Stimulated activated CD8-positive, alpha-beta memory T cell treated with anti-CD3 and anti-CD28 coated beads, Interleukin-2, amount 100 ng/mL, for 48 hours (primary cell): ENCODE measurements around the gene PRMT7.

Experiments used
- DNase-seq, 2 donors: peaks; one replicate each; pipeline ENCODE4 v3.0.0-alpha.2; 2020; ENCODE audit warnings: low read depth in 2 of 2

Gene PRMT7, protein sequence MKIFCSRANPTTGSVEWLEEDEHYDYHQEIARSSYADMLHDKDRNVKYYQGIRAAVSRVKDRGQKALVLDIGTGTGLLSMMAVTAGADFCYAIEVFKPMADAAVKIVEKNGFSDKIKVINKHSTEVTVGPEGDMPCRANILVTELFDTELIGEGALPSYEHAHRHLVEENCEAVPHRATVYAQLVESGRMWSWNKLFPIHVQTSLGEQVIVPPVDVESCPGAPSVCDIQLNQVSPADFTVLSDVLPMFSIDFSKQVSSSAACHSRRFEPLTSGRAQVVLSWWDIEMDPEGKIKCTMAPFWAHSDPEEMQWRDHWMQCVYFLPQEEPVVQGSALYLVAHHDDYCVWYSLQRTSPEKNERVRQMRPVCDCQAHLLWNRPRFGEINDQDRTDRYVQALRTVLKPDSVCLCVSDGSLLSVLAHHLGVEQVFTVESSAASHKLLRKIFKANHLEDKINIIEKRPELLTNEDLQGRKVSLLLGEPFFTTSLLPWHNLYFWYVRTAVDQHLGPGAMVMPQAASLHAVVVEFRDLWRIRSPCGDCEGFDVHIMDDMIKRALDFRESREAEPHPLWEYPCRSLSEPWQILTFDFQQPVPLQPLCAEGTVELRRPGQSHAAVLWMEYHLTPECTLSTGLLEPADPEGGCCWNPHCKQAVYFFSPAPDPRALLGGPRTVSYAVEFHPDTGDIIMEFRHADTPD

DNA sequence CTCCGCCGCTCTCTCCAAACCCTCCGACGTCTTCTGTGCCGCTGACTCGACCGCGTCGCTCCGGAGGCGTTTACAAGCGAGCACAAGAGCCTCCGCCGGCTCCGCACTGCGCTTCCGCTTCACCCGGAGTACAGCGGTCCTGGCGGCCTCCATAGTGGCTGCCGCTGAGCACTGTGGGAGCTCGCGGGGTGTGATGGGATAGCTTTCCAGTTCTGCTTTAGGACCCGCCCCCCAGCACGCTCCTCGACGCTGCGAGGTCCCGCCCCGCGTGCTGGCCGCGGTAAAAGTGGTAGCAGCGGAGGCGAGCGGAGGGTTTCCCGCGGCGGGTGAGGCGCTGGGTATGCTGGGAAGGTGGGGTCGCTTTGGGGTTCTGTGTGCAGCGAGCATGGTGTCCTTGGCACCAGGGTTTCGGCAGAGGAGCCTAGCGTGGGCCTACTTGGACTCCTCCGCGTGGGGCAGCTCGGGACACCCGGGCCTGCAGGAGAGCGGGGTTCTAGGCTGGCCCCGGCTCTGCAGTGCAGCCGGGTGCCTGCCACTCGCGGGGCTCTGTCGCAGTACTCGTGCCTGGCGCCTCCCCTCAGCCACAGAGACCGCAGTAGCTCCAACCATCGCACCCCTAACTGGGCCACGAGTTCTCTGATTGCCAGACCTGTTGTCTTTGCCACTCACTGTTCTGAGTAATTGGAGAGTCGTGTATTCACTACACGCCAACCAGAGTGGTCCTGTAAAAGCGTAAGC is at the start of gene PRMT7, which contains the start of gene SLC7A6OS:
TSS of gene PRMT7 (plus strand) at position 246 of the 738 bp plus-strand sequence. CDS start 4,961 bp downstream, outside the sequence.
TSS of gene SLC7A6OS (minus strand) at position 173 of the 738 bp plus-strand sequence. CDS start at position 153, 20 bp downstream.
- DNase-seq: peak; percentile 89 to 91

DNA sequence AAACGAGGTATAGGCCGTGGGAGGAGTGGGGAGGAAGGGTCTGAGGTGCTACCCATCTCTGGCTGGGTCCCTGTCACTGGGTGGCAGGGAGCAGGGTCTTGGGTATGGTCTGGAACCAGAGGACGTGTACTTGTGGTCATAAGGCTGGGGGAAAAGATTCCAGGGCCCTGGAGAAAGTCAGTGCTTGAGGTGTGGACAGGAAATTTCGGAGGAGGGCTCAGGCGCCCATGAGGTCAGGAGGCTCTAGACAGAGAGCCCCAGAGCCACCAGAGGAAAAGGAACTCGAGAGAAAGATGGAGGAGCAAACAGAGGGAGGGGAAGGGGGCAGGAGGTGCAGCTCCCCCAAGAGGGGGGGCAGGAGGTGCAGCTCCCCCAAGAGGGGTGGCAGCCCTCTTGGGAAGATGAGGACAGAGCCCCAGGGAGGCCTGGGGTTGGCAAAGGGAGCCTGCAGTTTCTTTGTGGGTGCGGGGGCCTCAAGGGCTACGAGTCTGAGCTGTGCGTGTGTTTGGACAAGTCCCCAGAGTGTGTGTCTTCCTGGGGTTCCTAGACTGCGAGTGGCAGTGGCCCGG is 47.2 kb upstream of the PRMT7 start:
- no peak for DNase-seq

GRCh38 chr16:68264128-68265077 is 46.4 kb upstream of the PRMT7 start, which contains the start of gene SLC7A6:
Gene SLC7A6, plus strand, starts transcription at chr16:68264526. Its CDS starts 10,201 bp downstream, at chr16:68274727.
- peak; percentile 82 to 83 for DNase-seq

DNA sequence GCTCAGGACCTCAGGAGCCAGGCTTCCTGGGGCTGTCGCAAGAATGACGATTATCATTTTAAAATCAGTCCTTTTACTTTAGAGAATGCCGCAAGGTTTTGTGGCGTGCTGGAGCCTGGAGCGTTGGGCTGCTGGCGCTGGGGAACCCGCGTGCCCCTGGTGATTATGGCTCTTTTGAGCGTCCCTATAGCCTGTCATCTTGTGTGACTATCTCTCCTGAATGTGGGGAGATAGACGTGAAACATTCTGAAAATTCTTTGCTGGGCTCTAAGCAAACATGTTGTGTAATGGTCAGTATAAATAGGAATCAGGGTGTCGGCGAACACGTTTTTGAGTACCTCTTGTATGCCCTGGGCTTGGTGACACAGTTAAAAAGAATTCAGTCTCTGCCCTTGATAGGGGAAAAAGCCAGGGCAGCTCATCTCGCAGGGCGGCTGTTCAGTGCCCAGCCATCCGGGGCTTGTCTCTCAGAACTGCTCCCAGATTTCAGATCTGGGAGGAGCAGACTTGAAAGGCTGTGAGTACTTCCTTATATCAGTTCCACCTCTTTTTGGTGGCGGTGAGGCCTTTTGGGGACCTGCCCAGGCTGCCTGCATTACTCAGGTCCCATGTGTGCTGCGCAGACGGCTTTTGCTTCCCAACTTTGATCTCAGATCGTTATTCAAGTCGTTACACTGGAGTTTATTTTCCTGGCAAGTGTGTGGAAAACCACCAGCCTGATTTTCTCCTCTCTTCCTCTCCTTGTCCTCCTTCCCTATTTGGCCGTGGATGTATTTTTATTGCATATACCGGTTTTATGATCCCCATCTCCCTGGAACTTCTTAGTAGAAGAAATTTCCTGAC is 45.5 kb upstream of the PRMT7 start:
- DNase-seq: no peak

- DNase-seq: no peak
These were observed 43.0 kb upstream of the PRMT7 start for GRCh38 chr16:68267612-68268405.

- DNase-seq: no peak
These were observed 41.0 kb upstream of the PRMT7 start for GRCh38 chr16:68269793-68270192.

DNA sequence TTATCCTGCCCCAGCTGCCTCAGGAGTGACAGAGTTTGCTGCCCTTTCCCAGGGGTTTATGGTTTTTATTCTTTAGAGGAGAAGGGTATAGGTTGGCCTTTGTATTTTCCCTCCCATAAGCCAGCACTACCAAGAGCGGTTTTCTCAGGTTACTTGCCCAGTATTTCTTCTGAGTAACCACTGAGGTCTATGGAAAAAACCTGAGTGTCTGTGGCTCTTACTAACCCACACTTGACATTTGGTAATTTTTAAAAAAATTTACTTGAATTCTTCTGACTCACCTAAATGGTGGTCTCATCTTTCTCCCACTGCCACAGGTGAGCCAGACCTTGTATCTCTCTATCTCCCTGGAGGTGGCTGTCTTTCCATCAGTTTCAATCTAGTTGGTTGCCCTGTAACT is 40.5 kb upstream of the PRMT7 start:
- DNase-seq: no peak

DNA sequence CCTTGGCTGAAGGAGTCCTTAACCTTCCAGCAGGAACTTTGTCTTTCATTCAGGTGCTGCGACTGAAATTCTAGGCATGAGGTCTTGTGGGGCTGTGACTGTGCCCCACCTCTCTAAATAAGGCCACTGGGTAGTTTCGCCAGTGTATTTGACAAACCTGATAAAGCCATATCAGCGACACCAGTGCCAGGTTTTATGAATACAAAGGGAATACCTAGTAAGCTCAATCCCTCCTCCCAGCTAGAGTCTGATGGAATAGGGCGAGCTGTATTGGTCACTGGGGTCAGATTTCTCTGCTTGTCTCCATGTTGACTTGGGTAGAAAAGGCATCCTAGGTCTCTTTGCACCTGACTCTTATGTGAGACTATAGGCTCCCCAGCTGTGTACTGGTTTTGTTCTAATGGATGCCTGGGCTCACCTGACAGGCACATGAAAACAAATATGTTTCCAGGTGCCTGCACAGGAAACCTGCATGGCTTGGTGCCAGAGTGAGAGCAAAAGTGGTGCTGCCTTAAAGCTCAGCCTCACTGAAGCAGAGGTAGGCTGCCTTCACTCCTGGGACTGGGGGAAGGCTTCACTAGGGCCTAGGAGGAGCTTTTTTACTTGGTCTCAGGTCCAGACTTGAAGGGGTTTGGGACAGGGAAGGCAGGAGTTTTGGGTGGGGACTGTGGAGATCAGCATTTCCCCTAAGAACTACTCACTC is 38.2 kb upstream of the PRMT7 start:
- DNase-seq: no peak

DNA sequence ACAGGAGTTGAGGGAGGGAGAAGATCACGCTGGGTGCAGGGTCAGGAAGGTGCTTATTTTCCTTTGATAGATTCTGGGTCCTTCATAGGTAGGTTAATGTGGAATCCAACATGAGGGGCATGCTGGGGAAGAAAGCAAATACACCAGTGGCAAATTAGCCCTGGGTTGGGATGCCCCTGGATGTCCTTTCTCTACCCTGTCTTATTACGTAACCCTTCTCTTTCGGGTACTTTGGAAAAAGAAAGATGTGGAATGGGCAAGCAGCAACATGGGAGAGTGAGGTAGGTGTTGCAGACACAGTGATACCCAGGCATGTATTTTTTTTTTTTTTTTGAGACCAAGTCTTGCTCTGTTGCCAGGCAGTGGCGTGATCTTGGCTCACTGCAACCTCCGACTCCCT is 37.4 kb upstream of the PRMT7 start:
- no peak for DNase-seq

GRCh38 chr16:68273896-68274295 is 36.9 kb upstream of the PRMT7 start:
- DNase-seq: no peak

DNA sequence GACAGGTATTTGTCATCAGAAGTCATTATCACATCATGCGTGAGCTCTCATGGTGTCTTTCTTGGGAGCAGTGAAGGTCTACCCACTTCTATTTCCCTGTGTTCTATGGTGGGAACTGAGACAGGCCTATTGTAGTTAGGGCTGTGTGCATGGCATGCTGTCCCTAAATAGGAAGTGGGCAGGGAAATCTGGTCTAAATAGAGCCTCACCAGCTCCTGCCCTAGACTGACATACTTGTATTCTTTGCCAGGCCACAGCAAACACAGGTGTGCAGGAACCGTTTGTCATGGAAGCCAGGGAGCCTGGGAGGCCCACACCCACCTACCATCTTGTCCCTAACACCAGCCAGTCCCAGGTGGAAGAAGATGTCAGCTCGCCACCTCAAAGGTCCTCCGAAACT is 36.4 kb upstream of the PRMT7 start:
- no peak for DNase-seq

GRCh38 chr16:68275611-68276191 is 35.1 kb upstream of the PRMT7 start:
- no peak for DNase-seq

GRCh38 chr16:68276223-68276622 is 34.6 kb upstream of the PRMT7 start:
- no peak for DNase-seq

GRCh38 chr16:68279726-68280558 is 30.9 kb upstream of the PRMT7 start:
- DNase-seq: no peak

- no peak for DNase-seq
These were observed 29.3 kb upstream of the PRMT7 start for GRCh38 chr16:68281368-68282063.

DNA sequence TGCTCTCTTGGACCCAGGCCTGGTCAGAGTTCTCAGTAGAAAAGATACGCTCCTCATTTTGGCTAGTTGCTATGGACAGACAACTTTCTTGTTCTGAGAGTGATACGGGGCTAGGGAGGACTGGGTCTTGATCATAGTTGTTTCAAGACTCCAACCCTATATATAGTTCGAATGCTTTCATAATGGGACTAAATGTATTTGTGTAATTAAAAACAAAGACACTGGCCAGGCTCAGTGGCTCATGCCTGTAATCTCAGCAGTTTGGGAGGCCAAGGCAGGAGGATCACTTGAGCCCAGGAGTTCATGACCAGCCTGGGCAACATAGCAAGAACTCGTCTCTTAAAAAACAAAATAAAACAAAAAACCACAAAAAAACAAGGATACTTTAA is 28.8 kb upstream of the PRMT7 start:
- DNase-seq: no peak
